ENCODE data around the gene PI3. TPM values are rescaled to one million over a fixed set of nuclear protein-coding genes. Genes with fewer than 3 reads are reported as not detected.

The PI3 gene
- total RNA-seq, 1 donor from 2014 or later, result not detected

Other genes with a start within 250 kb of the PI3 start
- 74.3 and 95.6 TPM in 2 replicates for gene TOMM34, start 214.5 kb upstream of the PI3 start, total RNA-seq
- 17.4 and 17.6 TPM in 2 replicates for gene STK4, start 208.4 kb upstream of the PI3 start, total RNA-seq
- gene KCNS1, start 73.8 kb upstream of the PI3 start, total RNA-seq, result 8.1 and 10.9 TPM in 2 replicates
- not detected in 2 replicates for gene WFDC5, start 59.7 kb upstream of the PI3 start, total RNA-seq
- gene WFDC12, start 50.4 kb upstream of the PI3 start, total RNA-seq, result not detected in 2 replicates
- not detected in 2 replicates for gene SEMG1, start 32.1 kb downstream of the PI3 start, total RNA-seq
- gene SEMG2, start 46.5 kb downstream of the PI3 start, total RNA-seq, result not detected in 2 replicates
- 20.5 and 68.1 TPM in 2 replicates for gene SLPI, start 79.7 kb downstream of the PI3 start, total RNA-seq
- gene RBPJL, start 131.9 kb downstream of the PI3 start, total RNA-seq, result not detected in 2 replicates
- not detected in 2 replicates for gene MATN4, start 133.4 kb downstream of the PI3 start, total RNA-seq
- 153 and 239 TPM in 2 replicates for gene SDC4, start 173.5 kb downstream of the PI3 start, total RNA-seq
- gene SYS1, start 188.3 kb downstream of the PI3 start, total RNA-seq, result 22.6 and 30.3 TPM in 2 replicates
- gene TP53TG5, start 203.4 kb downstream of the PI3 start, total RNA-seq, result not detected in 2 replicates
- 49.6 and 55.2 TPM in 2 replicates for gene DBNDD2, start 233.4 kb downstream of the PI3 start, total RNA-seq
- gene PIGT, start 241.2 kb downstream of the PI3 start, total RNA-seq, result 59.9 and 71.0 TPM in 2 replicates

All from epithelial cell of proximal tubule (primary cell).